HG03175 (cell line): ENCODE data around the gene RAMP2.
"Not testable (repeated sequence)": the region's sequence is repeated elsewhere in the genome, so short reads cannot be mapped to it uniquely, and the experiment has no call there.

ENCODE experiments used
- ATAC-seq: cut with Tn5 transposase; IDR thresholded peaks from one replicate; pipeline ENCODE4 v1.9.1; 2021; ENCODE audit warnings: mild to moderate bottlenecking, moderate library complexity; ENCODE audit not compliant: unreplicated experiment

Gene RAMP2

GRCh38 chr17:42760652-42761581, at the start of gene RAMP2:
RAMP2 (plus strand) TSS chr17:42761227; CDS start chr17:42761262, 35 bp downstream.
- ATAC-seq = no peak

GRCh38 chr17:42720996-42721583, 39.9 kb upstream of the RAMP2 start:
- no peak for ATAC-seq

GRCh38 chr17:42723636-42724035, 37.4 kb upstream of the RAMP2 start:
- ATAC-seq = no peak

GRCh38 chr17:42725143-42725542, 35.9 kb upstream of the RAMP2 start:
- ATAC-seq = no peak

- ATAC-seq = no peak
Observed at GRCh38 chr17:42740699-42741098, 20.3 kb upstream of the RAMP2 start.

- not testable (repeated sequence) for ATAC-seq
Observed at GRCh38 chr17:42742916-42743315, 18.1 kb upstream of the RAMP2 start.

- no peak for ATAC-seq
Observed at GRCh38 chr17:42743595-42744282, 17.3 kb upstream of the RAMP2 start.

- ATAC-seq = peak; percentile 56
Observed at GRCh38 chr17:42744283-42744805, 16.7 kb upstream of the RAMP2 start.

GRCh38 chr17:42744806-42745617, 16.0 kb upstream of the RAMP2 start, which contains the start of gene EZH1:
EZH1 (minus strand) TSS chr17:42745040; CDS start chr17:42728941, 16,099 bp downstream.
- ATAC-seq = peak; percentile 90

GRCh38 chr17:42748202-42748907, 12.7 kb upstream of the RAMP2 start:
- no peak for ATAC-seq

- ATAC-seq = no peak
Observed at GRCh38 chr17:42748908-42749798, 11.9 kb upstream of the RAMP2 start.

GRCh38 chr17:42750739-42751344, 10.2 kb upstream of the RAMP2 start:
- ATAC-seq = no peak

GRCh38 chr17:42751628-42752027, 9.4 kb upstream of the RAMP2 start:
- ATAC-seq = no peak

GRCh38 chr17:42754782-42755181, 6.2 kb upstream of the RAMP2 start:
- no peak for ATAC-seq

GRCh38 chr17:42759982-42760651, 910 bp upstream of the RAMP2 start:
- ATAC-seq = no peak

GRCh38 chr17:42761638-42762037, 611 bp downstream of the RAMP2 start:
- no peak for ATAC-seq

- ATAC-seq = no peak
Observed at GRCh38 chr17:42766124-42766523, 5.1 kb downstream of the RAMP2 start.

GRCh38 chr17:42767512-42767911, 6.5 kb downstream of the RAMP2 start:
- ATAC-seq = no peak
